Suprapubic skin (tissue), 4 donors: ENCODE data around the gene SLC37A1. TPM values are rescaled to one million over a fixed set of nuclear protein-coding genes. Genes with fewer than 3 reads are reported as not detected.

ENCODE experiments used
- DNase-seq, 2 donors: peaks; one replicate each; pipeline ENCODE4 v3.0.0-alpha.2; 2019; ENCODE audit warnings: low spot score in 2 of 2
- H3K27ac ChIP-seq: fragments of 200-600 bp; sonication (generic); one replicate; pipeline ENCODE4 v1.5.1; 2019
- H3K27me3 ChIP-seq: fragments of 200-600 bp; sonication (generic); one replicate; pipeline ENCODE4 v1.5.1; 2019
- H3K36me3 ChIP-seq: fragments of 200-600 bp; sonication (generic); one replicate; pipeline ENCODE4 v1.5.1; 2019
- H3K4me1 ChIP-seq: fragments of 200-600 bp; sonication (generic); one replicate; pipeline ENCODE4 v1.5.1; 2019
- H3K4me3 ChIP-seq: fragments of 200-600 bp; sonication (generic); one replicate; pipeline ENCODE4 v1.5.1; 2019; ENCODE audit warnings: mild to moderate bottlenecking
- H3K9me3 ChIP-seq: fragments of 200-600 bp; sonication (generic); one replicate; pipeline ENCODE4 v1.5.1; 2019
- EP300 ChIP-seq: sonication (generic); formaldehyde crosslinking; IDR thresholded peaks from one replicate; pipeline ENCODE4 v1.6.1; 2017; ENCODE audit warnings: antibody characterized with exemption
- POLR2A ChIP-seq, 2 donors: fragments of 450-650 bp; IDR thresholded peaks; one replicate each; pipeline ENCODE4 v1.6.1; 2017; ENCODE audit warnings: antibody characterized with exemption in 2 of 2, mild to moderate bottlenecking in 2 of 2, moderate library complexity in 2 of 2
- POLR2AphosphoS5 ChIP-seq, 3 donors: sonication (generic); formaldehyde crosslinking; IDR thresholded peaks; one replicate each; pipeline ENCODE4 v1.6.1; 2017; ENCODE audit warnings: antibody characterized with exemption in 3 of 3
- WGBS: methylation state at CpG from one replicate; pipeline ENCODE4 v1.1.5; 2018; 5-methylcytosine and 5-hydroxymethylcytosine counted together
- total RNA-seq, 4 donors: library from RNA; depleted of rRNA; stranded (reverse); fragments of >200 nt; gene quantifications; one replicate each; pipeline ENCODE4 v1.1.0, GENCODE V29; 2016
- TF ChIP-seq, protein P1 (sequence below), 2 donors: fragments of 200-600 bp in 1 of 2; fragments of 450-650 bp in 1 of 2; sonication (generic) in 1 of 2; IDR thresholded peaks; one replicate each; pipeline ENCODE4 v1.5.1; 2016 to 2019; ENCODE audit warnings: antibody characterized with exemption in 2 of 2, mild to moderate bottlenecking in 1 of 2, moderate library complexity in 1 of 2

The SLC37A1 gene
- total RNA-seq, 4 donors from 2014 or later: 10.2 to 23.1 (median 19.6) TPM

- Histone ChIP-seq H3K27me3 (no peaks in the 10 kb centered on the region), H3K27ac (no peak overlapping the region), H3K4me1 (no peaks in the 10 kb centered on the region), H3K36me3 (peaks cover 26% of the 10 kb centered on the region), H3K9me3 (no peaks in the 10 kb centered on the region), H3K4me3 (no peak overlapping the region)
- TF ChIP-seq, protein P1, sequence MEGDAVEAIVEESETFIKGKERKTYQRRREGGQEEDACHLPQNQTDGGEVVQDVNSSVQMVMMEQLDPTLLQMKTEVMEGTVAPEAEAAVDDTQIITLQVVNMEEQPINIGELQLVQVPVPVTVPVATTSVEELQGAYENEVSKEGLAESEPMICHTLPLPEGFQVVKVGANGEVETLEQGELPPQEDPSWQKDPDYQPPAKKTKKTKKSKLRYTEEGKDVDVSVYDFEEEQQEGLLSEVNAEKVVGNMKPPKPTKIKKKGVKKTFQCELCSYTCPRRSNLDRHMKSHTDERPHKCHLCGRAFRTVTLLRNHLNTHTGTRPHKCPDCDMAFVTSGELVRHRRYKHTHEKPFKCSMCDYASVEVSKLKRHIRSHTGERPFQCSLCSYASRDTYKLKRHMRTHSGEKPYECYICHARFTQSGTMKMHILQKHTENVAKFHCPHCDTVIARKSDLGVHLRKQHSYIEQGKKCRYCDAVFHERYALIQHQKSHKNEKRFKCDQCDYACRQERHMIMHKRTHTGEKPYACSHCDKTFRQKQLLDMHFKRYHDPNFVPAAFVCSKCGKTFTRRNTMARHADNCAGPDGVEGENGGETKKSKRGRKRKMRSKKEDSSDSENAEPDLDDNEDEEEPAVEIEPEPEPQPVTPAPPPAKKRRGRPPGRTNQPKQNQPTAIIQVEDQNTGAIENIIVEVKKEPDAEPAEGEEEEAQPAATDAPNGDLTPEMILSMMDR (IDR thresholded peaks at IDR 0.05): no peak
- TF ChIP-seq POLR2AphosphoS5 (IDR thresholded peaks at IDR 0.05): no peak
- no peak for TF ChIP-seq EP300
- TF ChIP-seq POLR2A (IDR thresholded peaks at IDR 0.05): no peak
- DNase-seq: peak in 1 of 2 donors; percentile 20
- 71% methylated on average over 10 of the region's 10 CpGs for WGBS
Observed at GRCh38 chr21:42538479-42539275, 25.0 kb downstream of the SLC37A1 start.

DNA sequence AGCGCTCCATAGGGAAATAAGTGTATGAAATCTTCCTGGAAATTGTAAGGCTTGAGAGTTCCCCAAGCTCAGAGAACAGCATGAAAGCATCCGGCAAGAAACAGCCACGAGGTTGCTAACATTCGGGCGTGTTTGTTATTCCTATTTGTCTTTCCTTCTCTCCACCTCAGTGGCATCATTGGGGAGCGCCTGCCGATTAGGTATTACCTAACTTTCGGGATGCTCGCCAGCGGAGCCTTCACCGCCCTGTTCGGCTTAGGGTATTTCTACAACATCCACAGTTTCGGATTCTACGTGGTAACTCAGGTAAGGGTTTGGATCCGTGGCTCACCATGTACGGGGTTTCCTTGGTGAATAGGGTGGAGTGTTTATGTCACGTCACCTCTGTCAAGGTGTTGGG, 25.7 kb downstream of the SLC37A1 start:
- Histone ChIP-seq H3K27me3 (no peaks in the 10 kb centered on the region), H3K36me3 (peaks cover 26% of the 10 kb centered on the region), H3K27ac (no peak overlapping the region), H3K4me3 (no peak overlapping the region), H3K9me3 (no peaks in the 10 kb centered on the region), H3K4me1 (no peaks in the 10 kb centered on the region)
- 87% methylated on average over 17 of the region's 17 CpGs for WGBS
- TF ChIP-seq, protein P1 (IDR thresholded peaks at IDR 0.05): no peak
- TF ChIP-seq EP300 (no peak), POLR2A (IDR thresholded peaks at IDR 0.05) (no peak)
- DNase-seq: peak in 1 of 2 donors; percentile 45

DNA sequence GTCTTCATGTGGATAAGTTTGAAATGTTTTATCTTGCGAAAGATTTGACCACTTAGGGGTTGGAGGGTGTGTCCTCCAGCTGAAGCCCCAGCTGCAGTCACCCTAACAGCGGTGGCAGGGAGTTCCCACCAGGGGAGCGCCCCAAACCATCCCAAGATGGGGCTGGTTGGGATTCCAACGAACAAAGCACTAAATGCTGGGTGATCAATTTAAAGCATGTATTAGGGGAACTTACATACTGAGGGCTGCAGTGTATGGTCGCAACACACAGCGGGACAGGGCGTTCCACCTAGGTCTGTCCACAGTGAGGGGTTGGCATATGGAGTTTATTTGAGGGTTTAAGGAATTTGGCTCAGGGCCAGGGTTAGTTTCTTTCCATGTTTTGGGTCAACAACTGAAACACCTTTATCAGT, 26.3 kb downstream of the SLC37A1 start:
- Histone ChIP-seq H3K36me3 (peaks cover 26% of the 10 kb centered on the region), H3K4me3 (no peak overlapping the region), H3K9me3 (no peaks in the 10 kb centered on the region), H3K27ac (no peak overlapping the region), H3K27me3 (no peaks in the 10 kb centered on the region), H3K4me1 (no peaks in the 10 kb centered on the region)
- TF ChIP-seq POLR2AphosphoS5 (IDR thresholded peaks at IDR 0.05) (no peak), POLR2A (IDR thresholded peaks at IDR 0.05) (no peak), EP300 (no peak)
- TF ChIP-seq, protein P1 (IDR thresholded peaks at IDR 0.05): no peak
- peak in 1 of 2 donors; percentile 53 for DNase-seq
- 83% methylated on average over 5 of the region's 7 CpGs for WGBS

- Histone ChIP-seq H3K27me3 (no peaks in the 10 kb centered on the region), H3K27ac (no peak overlapping the region), H3K4me3 (no peak overlapping the region), H3K4me1 (no peaks in the 10 kb centered on the region), H3K36me3 (peaks cover 26% of the 10 kb centered on the region), H3K9me3 (no peaks in the 10 kb centered on the region)
- peak in 1 of 2 donors; percentile 40 for DNase-seq
- TF ChIP-seq EP300 (no peak), POLR2A (IDR thresholded peaks at IDR 0.05) (no peak), POLR2AphosphoS5 (IDR thresholded peaks at IDR 0.05) (no peak)
- TF ChIP-seq, protein P1 (IDR thresholded peaks at IDR 0.05): no peak
- WGBS: 85% methylated on average over 8 of the region's 8 CpGs
Observed at GRCh38 chr21:42540396-42540795, 26.7 kb downstream of the SLC37A1 start.

- no peak for TF ChIP-seq EP300
- no peak for TF ChIP-seq POLR2AphosphoS5 (IDR thresholded peaks at IDR 0.05)
- no peak for TF ChIP-seq POLR2A (IDR thresholded peaks at IDR 0.05)
- TF ChIP-seq, protein P1 (IDR thresholded peaks at IDR 0.05): no peak
- no peak overlapping the region for H3K4me3 ChIP-seq
- no peak overlapping the region for H3K27ac ChIP-seq
- H3K4me1 ChIP-seq: no peaks in the 10 kb centered on the region
- DNase-seq: peak in 1 of 2 donors; percentile 51
- no peaks in the 10 kb centered on the region for H3K9me3 ChIP-seq
- no peaks in the 10 kb centered on the region for H3K27me3 ChIP-seq
- WGBS: 91% methylated on average over 11 of the region's 12 CpGs
- peaks cover 32% of the 10 kb centered on the region for H3K36me3 ChIP-seq
Observed at GRCh38 chr21:42541174-42541573, 27.5 kb downstream of the SLC37A1 start.
